ENCODE data around the gene CHN2. TPM values are rescaled to one million over a fixed set of nuclear protein-coding genes. Genes with fewer than 3 reads are reported as not detected.

Gene CHN2
- total RNA-seq, 1 experiment from 2014 or later = 18.8 TPM

DNA sequence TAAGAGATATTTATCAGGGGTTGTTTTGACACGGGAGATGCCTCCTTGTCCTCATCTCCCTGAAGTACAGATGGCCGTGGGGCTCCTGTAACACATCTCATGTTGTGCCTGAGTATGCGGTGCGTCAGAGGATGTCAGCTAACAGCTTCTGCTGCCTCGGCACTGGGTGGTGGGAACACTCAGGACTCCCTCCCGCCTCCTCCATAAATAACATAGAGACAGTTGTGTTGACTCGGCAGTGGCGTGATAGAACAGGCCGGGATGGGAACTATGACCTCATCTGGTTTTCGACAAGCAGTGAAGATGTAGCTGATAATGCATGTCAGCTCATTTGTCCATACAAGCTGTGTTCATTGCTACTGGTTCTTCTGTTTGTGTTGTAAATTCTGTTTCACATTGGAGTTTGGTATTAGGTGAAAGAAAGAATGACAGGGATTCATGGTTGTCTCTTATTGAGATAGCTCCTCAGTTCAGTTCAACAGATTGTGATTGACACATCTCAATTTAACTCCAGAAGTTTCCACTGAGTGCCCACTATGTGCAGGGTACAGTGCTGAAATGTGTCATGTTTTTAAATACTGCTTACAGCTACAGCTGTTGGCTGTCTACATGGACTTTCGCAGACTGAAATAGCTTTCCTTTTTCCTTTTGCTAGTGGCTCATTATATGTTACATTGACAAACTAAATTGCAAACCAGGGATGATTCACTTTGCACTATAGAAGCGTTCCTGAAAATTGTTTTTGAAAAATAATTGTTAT, 87.4 kb downstream of the CHN2 start:
- H3K4me1 Mint-ChIP-seq (ENCODE audit: low read depth, unreplicated experiment) = no peaks in the 10 kb centered on the region
- ChIA-PET POLR2A (interaction anchor here (0.7 kb wide), 1 partner anchor 11 kb away, joined by 5 read pairs; no protein-coding TSS in a partner anchor), CTCF (no interaction called here)
- no peaks in the 10 kb centered on the region for H3K27me3 ChIP-seq (replicated peaks; ENCODE audit: control insufficient read depth, insufficient read depth, low read length)
- no peaks in the 10 kb centered on the region for H3K27me3 Mint-ChIP-seq (ENCODE audit: insufficient read depth, unreplicated experiment)
- H3K36me3 ChIP-seq (ENCODE audit: control insufficient read depth, insufficient read depth, low read length) = no peaks in the 10 kb centered on the region
- 0 out of 2 replicates have a peak, but pooled peaks cover 8% of the 10 kb centered on the region for H3K4me1 ChIP-seq
- no peaks in the 10 kb centered on the region for H3K9me3 ChIP-seq
- H3K36me3 Mint-ChIP-seq (ENCODE audit: insufficient read depth, unreplicated experiment) = no peaks in the 10 kb centered on the region
- H3K4me3 Mint-ChIP-seq (ENCODE audit: unreplicated experiment) = no peak overlapping the region
- TF ChIP-seq, protein P1, sequence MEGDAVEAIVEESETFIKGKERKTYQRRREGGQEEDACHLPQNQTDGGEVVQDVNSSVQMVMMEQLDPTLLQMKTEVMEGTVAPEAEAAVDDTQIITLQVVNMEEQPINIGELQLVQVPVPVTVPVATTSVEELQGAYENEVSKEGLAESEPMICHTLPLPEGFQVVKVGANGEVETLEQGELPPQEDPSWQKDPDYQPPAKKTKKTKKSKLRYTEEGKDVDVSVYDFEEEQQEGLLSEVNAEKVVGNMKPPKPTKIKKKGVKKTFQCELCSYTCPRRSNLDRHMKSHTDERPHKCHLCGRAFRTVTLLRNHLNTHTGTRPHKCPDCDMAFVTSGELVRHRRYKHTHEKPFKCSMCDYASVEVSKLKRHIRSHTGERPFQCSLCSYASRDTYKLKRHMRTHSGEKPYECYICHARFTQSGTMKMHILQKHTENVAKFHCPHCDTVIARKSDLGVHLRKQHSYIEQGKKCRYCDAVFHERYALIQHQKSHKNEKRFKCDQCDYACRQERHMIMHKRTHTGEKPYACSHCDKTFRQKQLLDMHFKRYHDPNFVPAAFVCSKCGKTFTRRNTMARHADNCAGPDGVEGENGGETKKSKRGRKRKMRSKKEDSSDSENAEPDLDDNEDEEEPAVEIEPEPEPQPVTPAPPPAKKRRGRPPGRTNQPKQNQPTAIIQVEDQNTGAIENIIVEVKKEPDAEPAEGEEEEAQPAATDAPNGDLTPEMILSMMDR (IDR thresholded peaks at IDR 0.05; ENCODE audit: insufficient read depth in 1 of 2, low read depth in 1 of 2, low read length in 1 of 2, severe bottlenecking in 1 of 2, unreplicated experiment in 1 of 2) = no peak
- no peaks in the 10 kb centered on the region for H3K9me3 Mint-ChIP-seq (ENCODE audit: unreplicated experiment)
- no peak for DNase-seq
- H3K4me3 ChIP-seq (ENCODE audit: low read depth, low read length) = no peak overlapping the region
- intact Hi-C loops (cut with micrococcal nuclease; ENCODE audit: unreplicated experiment) = no loop called here
- no peak overlapping the region for H3K27ac Mint-ChIP-seq (ENCODE audit: unreplicated experiment)
- no TSS peak for BruUV-seq (replicated peaks)

DNA sequence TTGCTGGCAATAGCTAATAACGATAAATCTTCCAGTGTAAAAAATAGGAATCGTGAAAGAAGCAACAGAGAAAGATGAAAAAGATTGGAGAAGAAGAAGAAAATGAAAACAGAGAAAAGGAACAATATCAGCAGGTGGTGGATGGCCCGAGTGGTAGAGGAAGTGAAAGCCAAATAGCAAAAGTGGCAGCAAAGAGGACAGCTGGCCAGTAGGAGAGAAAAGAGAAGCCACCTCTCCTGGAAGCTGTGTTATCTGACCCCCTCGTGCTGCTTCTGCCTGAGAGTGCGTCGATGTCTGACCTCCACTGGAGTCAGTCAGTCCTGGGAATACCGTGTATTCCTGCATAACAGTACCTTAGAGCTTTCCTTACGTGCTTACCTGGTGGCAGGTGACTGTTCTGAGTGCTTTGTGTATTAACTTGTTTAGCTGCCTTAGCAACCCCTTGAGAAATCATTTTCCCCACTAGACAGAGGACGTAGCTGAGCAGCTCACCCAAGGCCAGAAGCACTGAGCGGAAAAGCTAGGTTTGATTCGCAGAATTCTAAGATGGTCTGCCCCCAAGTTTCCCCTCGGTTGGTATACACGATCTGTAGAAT, 88.3 kb downstream of the CHN2 start:
- ChIA-PET POLR2A (no interaction called here), CTCF (interaction anchor here (0.6 to 1.1 kb wide), 2 partner anchors 93 to 361 kb away, joined by 3 read pairs; no protein-coding TSS in a partner anchor)
- intact Hi-C loops (cut with micrococcal nuclease; ENCODE audit: unreplicated experiment) = no loop called here
- Mint-ChIP-seq H3K4me3 (ENCODE audit: unreplicated experiment) (no peak overlapping the region), H3K9me3 (ENCODE audit: unreplicated experiment) (no peaks in the 10 kb centered on the region), H3K4me1 (ENCODE audit: low read depth, unreplicated experiment) (no peaks in the 10 kb centered on the region), H3K27ac (ENCODE audit: unreplicated experiment) (no peak overlapping the region), H3K27me3 (ENCODE audit: insufficient read depth, unreplicated experiment) (no peaks in the 10 kb centered on the region), H3K36me3 (ENCODE audit: insufficient read depth, unreplicated experiment) (no peaks in the 10 kb centered on the region)
- H3K4me3 ChIP-seq (ENCODE audit: low read depth, low read length) = no peak overlapping the region
- 0 out of 2 replicates have a peak, but pooled peaks cover 8% of the 10 kb centered on the region for H3K4me1 ChIP-seq
- TF ChIP-seq, protein P1 (IDR thresholded peaks at IDR 0.05; ENCODE audit: insufficient read depth in 1 of 2, low read depth in 1 of 2, low read length in 1 of 2, severe bottlenecking in 1 of 2, unreplicated experiment in 1 of 2) = no peak
- no peaks in the 10 kb centered on the region for H3K27me3 ChIP-seq (replicated peaks; ENCODE audit: control insufficient read depth, insufficient read depth, low read length)
- BruUV-seq (replicated peaks) = no TSS peak
- H3K9me3 ChIP-seq = no peaks in the 10 kb centered on the region
- DNase-seq = no peak
- H3K36me3 ChIP-seq (ENCODE audit: control insufficient read depth, insufficient read depth, low read length) = no peaks in the 10 kb centered on the region

DNA sequence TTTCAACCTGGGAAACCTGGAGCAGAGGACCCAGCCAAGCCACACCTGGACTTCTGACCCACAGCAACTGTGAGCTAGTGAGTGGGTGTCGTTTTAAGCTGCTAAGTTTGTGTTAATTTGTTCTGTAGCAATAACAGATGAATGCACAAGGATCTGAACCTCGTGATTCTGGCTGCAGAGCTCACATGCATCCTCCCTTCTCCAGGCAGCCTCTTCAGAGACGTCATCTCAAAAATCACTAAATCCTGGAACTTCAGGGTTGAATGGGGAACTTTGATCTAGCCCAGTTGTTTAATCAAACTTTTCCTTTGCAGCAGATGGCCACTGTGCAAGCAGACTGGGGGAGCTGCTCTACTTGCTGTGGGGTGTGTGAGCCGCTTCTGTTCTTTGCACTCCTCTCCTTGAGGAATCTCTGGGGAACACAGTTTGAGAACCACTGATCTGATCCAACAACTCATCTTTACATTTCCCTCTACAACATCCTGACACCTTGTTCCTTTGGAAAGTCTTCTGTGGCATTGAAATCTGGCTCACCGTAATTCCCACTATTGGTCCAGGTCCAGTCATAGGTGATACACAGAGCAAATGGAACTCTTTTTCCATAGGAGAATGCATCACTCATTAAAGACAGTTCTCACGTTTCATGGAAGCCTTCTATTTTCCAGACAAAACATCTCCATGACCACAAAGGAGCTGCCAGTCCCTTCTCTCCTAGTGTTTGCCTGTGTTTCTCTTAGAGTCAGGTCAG, 90.3 kb downstream of the CHN2 start:
- peaks cover 23% of the 10 kb centered on the region for H3K4me1 ChIP-seq
- no peak for DNase-seq
- intact Hi-C loops (cut with micrococcal nuclease; ENCODE audit: unreplicated experiment) = no loop called here
- H3K36me3 Mint-ChIP-seq (ENCODE audit: insufficient read depth, unreplicated experiment) = no peaks in the 10 kb centered on the region
- H3K9me3 Mint-ChIP-seq (ENCODE audit: unreplicated experiment) = no peaks in the 10 kb centered on the region
- no peak overlapping the region for H3K4me3 ChIP-seq (ENCODE audit: low read depth, low read length)
- peaks cover 16% of the 10 kb centered on the region for H3K4me1 Mint-ChIP-seq (ENCODE audit: low read depth, unreplicated experiment)
- POLR2A ChIA-PET = no interaction called here
- H3K9me3 ChIP-seq = no peaks in the 10 kb centered on the region
- H3K27ac Mint-ChIP-seq (ENCODE audit: unreplicated experiment) = no peak overlapping the region
- no peaks in the 10 kb centered on the region for H3K27me3 ChIP-seq (replicated peaks; ENCODE audit: control insufficient read depth, insufficient read depth, low read length)
- H3K36me3 ChIP-seq (ENCODE audit: control insufficient read depth, insufficient read depth, low read length) = no peaks in the 10 kb centered on the region
- no TSS peak for BruUV-seq (replicated peaks)
- CTCF ChIA-PET = no interaction called here
- TF ChIP-seq, protein P1 (IDR thresholded peaks at IDR 0.05; ENCODE audit: insufficient read depth in 1 of 2, low read depth in 1 of 2, low read length in 1 of 2, severe bottlenecking in 1 of 2, unreplicated experiment in 1 of 2) = no peak
- H3K27me3 Mint-ChIP-seq (ENCODE audit: insufficient read depth, unreplicated experiment) = no peaks in the 10 kb centered on the region
- no peak overlapping the region for H3K4me3 Mint-ChIP-seq (ENCODE audit: unreplicated experiment)

Measured in Caco-2 (cell line).